NOMO-1 treated with dmso at 0.1 percent for 144 hours (cell line): Measurements from ENCODE around the gene MGLL.
A peak's percentile ranks its signal among the peaks of the same experiment; 100 is the strongest.

ENCODE experiments used
- DNase-seq: peaks from one replicate; lab custom pipeline; 2025; ENCODE audit not compliant: unreplicated experiment; lab: John Stamatoyannopoulos, UW

Gene MGLL

DNA sequence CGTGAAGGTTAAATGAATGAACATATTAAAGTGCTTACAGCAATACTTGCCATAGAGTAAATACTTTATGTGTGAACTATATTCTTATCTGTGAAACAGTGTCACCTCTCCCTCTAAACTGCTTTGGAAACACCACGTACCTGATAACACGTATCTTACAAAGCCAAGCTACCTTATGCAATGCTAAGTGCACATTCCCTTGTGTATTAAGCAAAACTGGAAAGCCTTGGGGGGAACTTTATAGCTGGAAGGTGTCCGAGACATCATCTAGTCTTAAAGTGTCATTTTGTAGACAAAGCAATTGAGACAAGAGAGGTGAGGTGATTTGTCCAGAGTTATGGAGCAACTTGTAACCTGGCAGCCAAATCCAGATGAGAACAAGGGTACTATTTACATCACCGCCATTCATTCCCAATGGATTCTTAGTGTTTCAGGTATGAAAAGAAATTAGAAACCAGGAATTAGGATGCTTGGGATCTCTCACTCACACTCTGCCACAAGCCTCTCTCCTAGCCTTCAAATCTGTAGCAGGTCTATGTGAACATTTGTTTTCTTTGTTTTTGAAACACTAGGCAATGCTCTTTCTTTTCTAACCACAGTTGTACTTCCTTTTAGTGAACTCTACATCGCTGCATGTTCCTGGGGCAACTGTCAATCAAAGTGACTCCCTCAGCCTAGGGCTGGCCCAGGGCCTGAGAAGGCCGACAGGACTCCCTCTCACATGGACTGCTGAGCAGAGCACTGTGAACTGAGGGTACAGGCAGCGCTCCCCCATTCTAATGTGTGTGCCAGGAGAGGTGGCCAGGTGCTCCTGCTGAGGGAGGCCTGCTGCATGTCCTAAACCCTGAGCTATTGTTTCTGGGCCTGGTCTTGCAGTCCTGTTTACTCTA is 13.9 kb upstream of the MGLL start:
- DNase-seq, result no peak

DNA sequence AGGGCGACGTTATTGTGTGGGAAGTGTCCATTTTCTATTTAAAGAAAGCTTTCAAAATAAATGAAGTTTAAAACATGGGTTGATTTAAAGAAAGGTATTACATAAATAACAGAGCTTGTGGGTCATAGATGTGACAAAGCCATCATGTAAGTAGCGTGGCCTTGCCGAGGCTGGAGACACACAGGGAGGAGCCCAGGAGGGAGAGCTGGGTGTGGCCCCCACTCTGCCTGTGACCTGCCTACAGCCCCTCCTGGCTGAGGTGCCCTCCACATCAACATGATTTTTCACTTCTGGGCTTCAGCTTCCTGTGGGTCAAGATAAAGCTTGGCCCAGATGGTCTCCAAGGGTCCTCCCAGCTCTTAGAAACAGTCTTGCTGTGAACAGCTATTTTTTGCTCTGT is 12.5 kb upstream of the MGLL start:
- no peak for DNase-seq

GRCh38 chr3:127833281-127834032 is 11.1 kb upstream of the MGLL start:
- no peak for DNase-seq

GRCh38 chr3:127831723-127832172 is 9.4 kb upstream of the MGLL start:
- DNase-seq, result peak; percentile 57

DNA sequence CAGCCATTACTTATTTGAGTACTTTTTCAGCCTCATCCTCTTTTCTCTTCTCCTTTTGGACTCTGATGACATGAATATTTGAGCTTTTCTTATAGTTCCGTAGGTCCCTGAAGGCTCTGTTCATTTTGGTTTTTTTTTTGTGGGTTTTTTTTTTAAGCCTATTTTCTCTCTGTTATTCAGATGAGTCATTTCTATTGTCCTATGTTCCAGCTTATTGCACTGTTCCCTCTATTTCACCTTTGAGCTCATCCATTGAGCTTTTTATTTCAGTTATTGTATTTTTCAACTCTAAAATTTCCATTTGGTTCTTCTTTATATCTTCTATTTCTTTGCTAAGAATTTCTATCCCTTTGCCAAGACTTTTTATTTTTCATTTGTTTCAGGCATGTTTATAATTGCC is 7.2 kb upstream of the MGLL start:
- no peak for DNase-seq

DNA sequence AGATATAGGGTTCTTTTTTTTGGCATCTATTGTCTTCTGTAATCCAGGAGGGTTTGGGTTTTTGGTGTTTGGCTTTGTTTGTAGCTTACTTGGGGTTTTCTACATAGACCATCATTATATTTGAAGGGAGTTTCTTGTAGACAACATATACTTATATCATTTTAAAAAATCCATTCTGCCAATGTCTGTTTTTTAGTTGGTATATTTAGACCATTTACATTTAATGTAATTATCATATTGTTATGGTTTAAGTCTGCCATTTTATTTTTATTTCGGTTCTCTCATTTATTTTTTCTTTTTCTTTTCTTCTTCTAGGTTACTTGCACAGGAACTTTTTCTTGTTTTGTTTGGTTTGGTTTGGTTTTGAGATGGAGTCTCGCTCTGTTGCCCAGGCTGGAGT is 5.5 kb upstream of the MGLL start:
- no peak for DNase-seq

- DNase-seq, result no peak
Observed at GRCh38 chr3:127825756-127826155, 3.4 kb upstream of the MGLL start.

GRCh38 chr3:127824151-127824825 is 2.0 kb upstream of the MGLL start:
- DNase-seq, result no peak

DNA sequence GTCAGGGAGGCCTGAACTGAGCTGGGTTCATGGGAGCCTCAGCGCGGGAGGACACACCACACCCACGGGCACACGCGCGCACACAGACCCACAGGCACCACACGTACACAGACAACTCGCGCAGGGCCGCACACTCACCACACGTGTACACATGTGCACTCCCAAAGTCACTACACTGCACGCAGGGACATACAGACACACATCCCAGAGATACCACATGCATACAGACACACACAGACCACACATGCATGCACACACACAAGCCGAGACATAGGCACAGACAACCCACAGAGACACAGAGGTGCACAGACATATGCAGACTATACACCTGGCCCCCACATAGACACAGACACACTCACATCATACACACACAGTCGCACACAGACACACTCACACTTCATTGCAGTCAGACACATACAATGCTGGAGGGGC is 1.1 kb upstream of the MGLL start:
- peak; percentile 36 for DNase-seq

GRCh38 chr3:127822682-127823425 is 539 bp upstream of the MGLL start:
- peak; percentile 35 for DNase-seq

DNA sequence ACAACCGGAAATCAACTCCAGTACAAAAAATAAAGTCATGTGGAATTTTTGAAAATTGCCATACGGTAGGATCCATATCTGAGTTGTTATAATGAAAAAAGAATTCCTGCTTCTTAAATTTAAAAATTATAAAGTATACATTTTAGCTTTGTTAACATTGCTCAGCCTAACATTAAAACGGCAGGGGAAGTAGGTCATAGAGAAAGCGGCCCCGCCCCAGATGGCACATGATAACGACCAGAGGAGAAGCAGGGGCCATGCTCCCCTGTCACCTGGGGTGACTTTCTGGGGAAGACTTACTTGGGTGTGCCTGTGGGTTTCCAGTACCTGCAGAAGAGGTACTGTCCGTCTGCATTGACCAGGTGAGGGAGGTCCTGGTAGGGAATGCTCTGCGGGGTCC is 921 bp downstream of the MGLL start:
- DNase-seq, result no peak

DNA sequence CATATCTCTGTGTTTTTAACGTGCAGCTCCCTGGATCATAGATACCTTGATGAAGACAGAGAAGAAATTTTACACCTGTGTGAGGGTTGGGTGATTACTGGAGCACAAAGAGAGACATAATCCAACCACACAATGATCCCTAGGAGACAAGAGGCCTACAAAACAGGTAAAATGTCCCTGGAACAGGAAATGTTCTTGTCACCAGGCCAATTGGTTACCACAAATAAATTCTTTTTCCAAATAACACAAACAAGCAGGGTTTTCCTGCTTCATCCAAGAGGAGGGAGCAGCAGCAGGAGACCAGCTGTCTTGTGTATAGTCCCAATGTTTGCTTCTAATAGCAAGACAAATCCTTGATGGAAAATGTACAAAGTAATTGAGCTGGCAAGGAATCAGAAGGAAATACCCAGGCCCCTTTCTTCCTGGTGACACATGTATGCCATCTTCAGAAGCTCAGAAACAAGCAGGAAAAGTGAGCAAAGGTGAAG is 1.4 kb downstream of the MGLL start:
- no peak for DNase-seq

DNA sequence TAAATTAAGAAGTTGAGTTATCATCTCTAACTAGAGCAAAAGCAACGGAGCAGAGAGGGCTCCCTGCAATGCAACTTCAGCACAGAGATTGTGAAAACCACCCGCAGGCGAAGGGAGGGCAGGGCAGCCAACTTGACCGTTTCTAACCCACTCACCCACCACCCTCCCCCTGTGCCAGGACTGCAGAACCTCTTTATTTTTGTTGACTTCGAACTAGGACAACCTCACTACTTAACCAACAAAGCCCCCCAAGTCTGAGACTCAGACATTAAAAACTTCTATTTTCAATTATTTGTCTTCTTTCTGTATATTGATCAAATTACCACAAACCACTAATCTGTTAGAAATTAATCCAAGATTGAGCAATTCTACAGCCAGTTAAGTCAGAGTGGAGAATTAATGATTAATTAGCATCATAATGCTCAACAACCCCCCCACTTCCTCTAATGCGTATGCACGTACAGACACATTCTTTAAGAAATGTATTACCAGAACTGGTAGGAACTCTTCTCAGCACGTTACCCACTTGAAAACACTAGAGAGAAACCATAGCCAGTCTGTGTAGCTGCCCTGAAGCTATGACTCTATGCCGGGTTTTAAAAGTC is 2.0 kb downstream of the MGLL start:
- peak; percentile 45 for DNase-seq

DNA sequence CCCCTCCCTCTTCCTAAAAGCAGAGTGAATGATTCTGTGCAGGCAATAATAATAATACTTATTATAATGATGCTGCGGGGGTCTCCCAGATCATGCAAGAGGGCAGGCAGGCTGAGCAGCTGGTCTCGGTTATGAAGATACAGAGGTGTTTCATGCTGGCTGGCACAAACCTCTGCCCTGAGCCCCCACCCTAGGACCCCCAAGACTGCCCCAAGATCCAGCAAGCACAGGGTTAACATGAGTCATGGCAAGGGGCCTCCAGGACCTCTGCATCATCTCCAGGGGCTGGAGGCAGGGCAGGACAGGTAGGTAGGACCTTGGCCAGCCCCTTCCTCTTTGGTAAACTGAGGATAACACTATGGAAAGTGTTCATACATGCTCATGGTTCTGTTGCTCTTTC is 2.7 kb downstream of the MGLL start:
- no peak for DNase-seq

GRCh38 chr3:127819086-127819485 is 3.2 kb downstream of the MGLL start:
- DNase-seq, result no peak

- DNase-seq, result no peak
Observed at GRCh38 chr3:127817406-127817841, 4.9 kb downstream of the MGLL start.

- no peak for DNase-seq
Observed at GRCh38 chr3:127816783-127817405, 5.4 kb downstream of the MGLL start.

DNA sequence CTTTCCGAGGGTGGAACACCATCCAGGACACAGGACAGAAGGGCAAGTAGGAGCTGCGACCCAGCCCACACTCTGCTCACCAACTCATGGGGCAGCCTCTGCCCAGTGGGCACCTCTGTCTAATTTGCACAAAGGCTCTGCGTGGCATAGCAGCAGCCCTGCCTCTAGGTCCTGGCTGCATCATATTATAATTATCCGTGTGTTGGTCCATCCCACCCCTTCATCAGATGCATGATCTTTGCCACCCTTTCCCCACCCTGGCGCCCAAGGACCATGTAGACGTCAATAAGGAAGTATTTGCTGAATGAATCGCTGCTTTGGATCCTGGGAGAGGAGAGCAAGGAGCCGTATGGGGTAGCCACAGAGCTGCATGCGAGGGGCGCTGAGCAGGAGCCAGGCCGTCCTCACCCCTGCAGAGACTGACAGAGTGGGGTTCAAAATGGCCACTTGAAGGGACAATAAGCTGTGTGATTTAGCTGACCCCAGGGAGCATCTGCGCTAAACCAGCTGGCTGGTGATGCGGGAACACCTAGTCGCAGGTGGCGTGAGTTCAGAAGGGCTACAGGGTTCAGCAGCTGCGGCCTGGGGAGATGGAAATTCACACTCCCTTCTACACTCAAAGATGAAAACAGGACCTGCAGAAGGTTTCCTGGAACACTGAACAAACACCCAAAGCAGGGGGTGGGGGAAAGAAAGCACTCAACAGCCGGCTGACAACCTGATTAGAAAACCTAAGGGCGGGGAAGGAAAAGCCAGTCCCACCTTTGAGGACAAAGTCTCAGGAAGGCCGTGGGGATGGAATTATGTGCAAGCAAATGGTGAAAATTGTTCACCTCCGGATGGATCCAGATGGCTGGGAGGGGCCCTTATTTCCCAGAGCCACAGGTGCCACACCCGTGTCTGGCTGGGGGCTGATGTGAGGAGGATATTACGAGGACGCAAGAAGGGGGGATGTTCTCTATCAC is 6.4 kb downstream of the MGLL start:
- DNase-seq, result no peak

- DNase-seq, result no peak
Observed at GRCh38 chr3:127815001-127815400, 7.3 kb downstream of the MGLL start.
